ENCODE results near the gene ATP9A. TPM values are rescaled to one million over a fixed set of nuclear protein-coding genes. Genes with fewer than 3 reads are reported as not detected.

ATP9A gene
- total and polyA plus RNA-seq, 2 donors from 2014 or later = 7.1 to 40.2 TPM

DNA sequence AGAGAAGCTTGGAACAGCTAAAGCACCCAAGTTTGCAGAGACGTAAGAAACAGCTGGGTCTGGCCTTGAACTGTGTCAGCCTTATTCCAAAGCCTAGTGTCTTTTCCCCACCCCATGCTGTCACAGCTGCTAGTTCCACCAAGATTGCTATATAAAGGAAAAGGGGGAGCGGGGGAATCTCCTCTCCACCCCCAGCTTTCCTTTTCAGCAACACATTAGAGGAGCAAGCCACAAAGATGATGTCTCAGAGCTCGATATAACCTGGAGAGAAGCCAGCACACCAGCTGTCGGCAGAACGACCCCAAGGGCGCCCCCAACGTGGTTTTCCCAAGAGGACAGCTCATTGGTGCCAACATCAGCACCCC is 36.5 kb downstream of the ATP9A start:
- Histone ChIP-seq H3K4me1 (ENCODE audit: control insufficient read depth in 2 of 3, insufficient read depth in 2 of 3, low read depth in 1 of 3, low read length in 3 of 3) (no peaks in the 10 kb centered on the region), H3K36me3 (ENCODE audit: control insufficient read depth in 2 of 3, insufficient read depth in 3 of 3, low read length in 3 of 3) (no peaks in the 10 kb centered on the region), H3K27ac (ENCODE audit: low read depth in 2 of 2, low read length in 2 of 2) (peak overlapping the region; percentile 32), H3K9me3 (ENCODE audit: control insufficient read depth in 2 of 3, insufficient read depth in 1 of 3, low read length in 3 of 3) (no peaks in the 10 kb centered on the region), H3K4me3 (ENCODE audit: low read length in 3 of 3) (no peak overlapping the region), H3K9ac (ENCODE audit: low read length in 3 of 3) (no peak overlapping the region), H3K27me3 (ENCODE audit: control insufficient read depth, insufficient read depth, low read length) (no peaks in the 10 kb centered on the region)
- DNase-seq (peak in 3 of 5 donors; percentile 17 to 78 (median 62)), FAIRE-seq (no peak)
- TF ChIP-seq CTCF (IDR thresholded peaks at IDR 0.05; ENCODE audit: borderline replicate concordance, extremely low read depth, insufficient read depth) = no peak
- intact Hi-C loops (cut with DNase I) = no loop called here

- no peaks in the 10 kb centered on the region for H3K9me3 ChIP-seq (ENCODE audit: control insufficient read depth in 2 of 3, insufficient read depth in 1 of 3, low read length in 3 of 3)
- TF ChIP-seq CTCF (IDR thresholded peaks at IDR 0.05; ENCODE audit: borderline replicate concordance, extremely low read depth, insufficient read depth) = no peak
- H3K27me3 ChIP-seq (ENCODE audit: control insufficient read depth, insufficient read depth, low read length) = no peaks in the 10 kb centered on the region
- no peak overlapping the region for H3K27ac ChIP-seq (ENCODE audit: low read depth in 2 of 2, low read length in 2 of 2)
- intact Hi-C loops (cut with DNase I) = no loop called here
- FAIRE-seq (no peak), DNase-seq (peak in 1 of 5 donors; percentile 45)
- no peaks in the 10 kb centered on the region for H3K36me3 ChIP-seq (ENCODE audit: control insufficient read depth in 2 of 3, insufficient read depth in 3 of 3, low read length in 3 of 3)
- H3K4me3 ChIP-seq (ENCODE audit: low read length in 3 of 3) = no peak overlapping the region
- H3K4me1 ChIP-seq (ENCODE audit: control insufficient read depth in 2 of 3, insufficient read depth in 2 of 3, low read depth in 1 of 3, low read length in 3 of 3) = no peaks in the 10 kb centered on the region
- H3K9ac ChIP-seq (ENCODE audit: low read length in 3 of 3) = no peak overlapping the region
Measured at GRCh38 chr20:51729771-51730170, 38.4 kb downstream of the ATP9A start.

- H3K27ac ChIP-seq (ENCODE audit: low read depth in 2 of 2, low read length in 2 of 2) = no peak overlapping the region
- FAIRE-seq (no peak), DNase-seq (no peak)
- intact Hi-C loops (cut with DNase I) = no loop called here
- no peak overlapping the region for H3K9ac ChIP-seq (ENCODE audit: low read length in 3 of 3)
- H3K27me3 ChIP-seq (ENCODE audit: control insufficient read depth, insufficient read depth, low read length) = no peaks in the 10 kb centered on the region
- no peak overlapping the region for H3K4me3 ChIP-seq (ENCODE audit: low read length in 3 of 3)
- TF ChIP-seq CTCF (IDR thresholded peaks at IDR 0.05; ENCODE audit: borderline replicate concordance, extremely low read depth, insufficient read depth) = no peak
- no peaks in the 10 kb centered on the region for H3K36me3 ChIP-seq (ENCODE audit: control insufficient read depth in 2 of 3, insufficient read depth in 3 of 3, low read length in 3 of 3)
- H3K9me3 ChIP-seq (ENCODE audit: control insufficient read depth in 2 of 3, insufficient read depth in 1 of 3, low read length in 3 of 3) = no peaks in the 10 kb centered on the region
- H3K4me1 ChIP-seq (ENCODE audit: control insufficient read depth in 2 of 3, insufficient read depth in 2 of 3, low read depth in 1 of 3, low read length in 3 of 3) = no peaks in the 10 kb centered on the region
Measured at GRCh38 chr20:51728737-51729136, 39.5 kb downstream of the ATP9A start.

DNA sequence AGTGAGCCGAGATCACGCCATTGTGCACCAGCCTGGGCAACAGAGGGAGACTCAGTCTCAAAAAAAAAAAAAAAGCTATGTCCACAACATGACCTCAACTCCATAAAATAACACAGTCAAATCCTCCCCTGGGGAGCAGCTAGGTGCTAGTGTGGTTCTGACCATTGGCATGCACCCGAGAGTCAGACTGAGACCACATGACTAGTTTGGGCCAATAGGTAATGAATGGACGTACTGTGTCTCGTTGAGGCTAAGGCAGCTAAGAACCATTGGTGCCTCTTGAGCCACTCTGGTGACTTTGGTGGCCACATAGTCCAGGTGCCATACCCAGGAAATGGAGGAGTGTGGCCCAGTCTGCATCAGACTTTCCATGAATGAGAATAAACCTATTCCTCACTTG is 40.3 kb downstream of the ATP9A start:
- no peak for FAIRE-seq
- Histone ChIP-seq H3K9me3 (ENCODE audit: control insufficient read depth in 2 of 3, insufficient read depth in 1 of 3, low read length in 3 of 3) (no peaks in the 10 kb centered on the region), H3K27ac (ENCODE audit: low read depth in 2 of 2, low read length in 2 of 2) (no peak overlapping the region), H3K36me3 (ENCODE audit: control insufficient read depth in 2 of 3, insufficient read depth in 3 of 3, low read length in 3 of 3) (no peaks in the 10 kb centered on the region), H3K9ac (ENCODE audit: low read length in 3 of 3) (no peak overlapping the region), H3K4me3 (ENCODE audit: low read length in 3 of 3) (no peak overlapping the region), H3K27me3 (ENCODE audit: control insufficient read depth, insufficient read depth, low read length) (no peaks in the 10 kb centered on the region), H3K4me1 (ENCODE audit: control insufficient read depth in 2 of 3, insufficient read depth in 2 of 3, low read depth in 1 of 3, low read length in 3 of 3) (no peaks in the 10 kb centered on the region)
- no peak for DNase-seq
- intact Hi-C loops (cut with DNase I) = no loop called here
- TF ChIP-seq CTCF (IDR thresholded peaks at IDR 0.05; ENCODE audit: borderline replicate concordance, extremely low read depth, insufficient read depth) = no peak

Measured in kidney (tissue), 14 donors.